H1 (cell line): ENCODE data around the gene IFNGR1. TPM values are rescaled to one million over a fixed set of nuclear protein-coding genes. Genes with fewer than 3 reads are reported as not detected.

Experiments used
- CEBPB ChIP-seq: IDR thresholded peaks from 2 replicates; pipeline ENCODE4 v1.6.1; 2012; ENCODE audit warnings: low read depth, low read length
- CTCF ChIP-seq, 3 experiments: IDR thresholded peaks; 1 replicate in 2 of 3; 2 replicates in 1 of 3; pipeline versions ENCODE4 v1.5.1 to v1.6.1; 2011; ENCODE audit warnings: low read length in 3 of 3, mild to moderate bottlenecking in 3 of 3, inconsistent platforms in 2 of 3, low read depth in 1 of 3, moderate library complexity in 1 of 3; ENCODE audit not compliant: insufficient read depth in 1 of 3; ENCODE audit errors: control extremely low read depth in 1 of 3
- KDM1A ChIP-seq: fragments of 200-600, 300-600 bp; sonication (generic); IDR thresholded peaks from 2 replicates; pipeline ENCODE4 v1.7.1; 2016; ENCODE audit warnings: mild to moderate bottlenecking, low read length, borderline replicate concordance
- TBP ChIP-seq: IDR thresholded peaks from 2 replicates; pipeline ENCODE4 v1.6.1; 2011; ENCODE audit warnings: low read depth, low read length, improper control_type of control experiment
- TCF12 ChIP-seq: IDR thresholded peaks from 2 replicates; pipeline ENCODE4 v1.6.1; 2011; ENCODE audit warnings: low read depth, mild to moderate bottlenecking, low read length
- ZNF274 ChIP-seq: IDR thresholded peaks from 2 replicates; pipeline ENCODE4 v1.7.0; 2012; ENCODE audit warnings: low read length, borderline replicate concordance; ENCODE audit errors: extremely low read depth
- polyA plus RNA-seq, 7 experiments: library from polyadenylated mRNA; depleted of rRNA in 3 of 7; stranded (reverse) in 5 of 7; unstranded in 2 of 7; fragments of >200 nt in 5 of 7; fragments of 200-250 nt in 2 of 7; gene quantifications; 1 replicate in 5 of 7; 2 replicates in 1 of 7; 4 replicates in 1 of 7; pipeline versions ENCODE4 v1.2.1 to v1.2.3, GENCODE V29; 2011 to 2013; ENCODE audit warnings: missing spikeins in 2 of 7, mixed read lengths in 2 of 7
- total RNA-seq: library from RNA; stranded (reverse); fragmentation: NEBNext Ultra II Directional; extraction: Animal tissue kit (Norgen Biotek cat#: 25700); gene quantifications from 2 replicates; pipeline ENCODE4 v1.2.1, GENCODE V29; 2021
- TF ChIP-seq, protein P1 (sequence below): fragments of 300-600 bp; sonication (generic); IDR thresholded peaks from 2 replicates; pipeline ENCODE4 v1.7.1; 2012; ENCODE audit warnings: low read length, moderate library complexity, mild to moderate bottlenecking, inconsistent platforms; ENCODE audit not compliant: insufficient replicate concordance
- TF ChIP-seq, protein P2 (sequence below): IDR thresholded peaks from 2 replicates; pipeline ENCODE4 v1.6.1; 2011; ENCODE audit warnings: low read depth, mild to moderate bottlenecking, low read length; ENCODE audit not compliant: insufficient read depth

The IFNGR1 gene
- total and polyA plus RNA-seq, 2 of the 8 experiments (the other 6 are each of a cell fraction or from before 2014, with no cell fraction given): 9.7 to 20.9 TPM

DNA sequence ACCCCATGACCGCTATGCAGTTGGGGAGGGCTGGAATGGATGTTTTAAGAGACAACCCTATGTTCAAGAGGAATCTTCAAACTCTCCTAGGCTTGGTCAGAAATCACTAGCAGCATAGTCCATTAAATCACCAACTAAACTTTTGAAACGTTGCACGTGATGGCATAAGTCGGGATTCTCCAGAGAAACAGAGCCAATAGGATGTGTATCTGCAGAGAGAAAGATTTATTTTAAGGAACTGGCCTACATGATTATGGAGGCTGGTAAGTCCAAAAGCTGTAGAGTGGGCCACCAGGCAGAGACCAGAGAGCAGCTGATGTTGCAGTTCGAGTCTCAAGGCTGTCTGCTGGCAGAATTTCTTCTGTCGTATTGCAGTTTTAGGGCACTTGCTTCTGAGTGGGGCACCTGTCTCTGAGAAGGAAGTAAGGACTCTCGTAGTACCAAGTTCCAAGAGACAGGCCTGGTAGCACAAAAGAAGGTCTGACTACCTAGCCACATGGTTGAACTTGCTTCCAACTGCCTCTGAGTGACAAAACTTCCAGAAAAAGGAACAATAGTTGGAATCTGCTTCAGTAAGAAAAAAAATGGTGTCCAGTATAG, 11.9 kb upstream of the IFNGR1 start (continued):
- TF ChIP-seq, protein P1, sequence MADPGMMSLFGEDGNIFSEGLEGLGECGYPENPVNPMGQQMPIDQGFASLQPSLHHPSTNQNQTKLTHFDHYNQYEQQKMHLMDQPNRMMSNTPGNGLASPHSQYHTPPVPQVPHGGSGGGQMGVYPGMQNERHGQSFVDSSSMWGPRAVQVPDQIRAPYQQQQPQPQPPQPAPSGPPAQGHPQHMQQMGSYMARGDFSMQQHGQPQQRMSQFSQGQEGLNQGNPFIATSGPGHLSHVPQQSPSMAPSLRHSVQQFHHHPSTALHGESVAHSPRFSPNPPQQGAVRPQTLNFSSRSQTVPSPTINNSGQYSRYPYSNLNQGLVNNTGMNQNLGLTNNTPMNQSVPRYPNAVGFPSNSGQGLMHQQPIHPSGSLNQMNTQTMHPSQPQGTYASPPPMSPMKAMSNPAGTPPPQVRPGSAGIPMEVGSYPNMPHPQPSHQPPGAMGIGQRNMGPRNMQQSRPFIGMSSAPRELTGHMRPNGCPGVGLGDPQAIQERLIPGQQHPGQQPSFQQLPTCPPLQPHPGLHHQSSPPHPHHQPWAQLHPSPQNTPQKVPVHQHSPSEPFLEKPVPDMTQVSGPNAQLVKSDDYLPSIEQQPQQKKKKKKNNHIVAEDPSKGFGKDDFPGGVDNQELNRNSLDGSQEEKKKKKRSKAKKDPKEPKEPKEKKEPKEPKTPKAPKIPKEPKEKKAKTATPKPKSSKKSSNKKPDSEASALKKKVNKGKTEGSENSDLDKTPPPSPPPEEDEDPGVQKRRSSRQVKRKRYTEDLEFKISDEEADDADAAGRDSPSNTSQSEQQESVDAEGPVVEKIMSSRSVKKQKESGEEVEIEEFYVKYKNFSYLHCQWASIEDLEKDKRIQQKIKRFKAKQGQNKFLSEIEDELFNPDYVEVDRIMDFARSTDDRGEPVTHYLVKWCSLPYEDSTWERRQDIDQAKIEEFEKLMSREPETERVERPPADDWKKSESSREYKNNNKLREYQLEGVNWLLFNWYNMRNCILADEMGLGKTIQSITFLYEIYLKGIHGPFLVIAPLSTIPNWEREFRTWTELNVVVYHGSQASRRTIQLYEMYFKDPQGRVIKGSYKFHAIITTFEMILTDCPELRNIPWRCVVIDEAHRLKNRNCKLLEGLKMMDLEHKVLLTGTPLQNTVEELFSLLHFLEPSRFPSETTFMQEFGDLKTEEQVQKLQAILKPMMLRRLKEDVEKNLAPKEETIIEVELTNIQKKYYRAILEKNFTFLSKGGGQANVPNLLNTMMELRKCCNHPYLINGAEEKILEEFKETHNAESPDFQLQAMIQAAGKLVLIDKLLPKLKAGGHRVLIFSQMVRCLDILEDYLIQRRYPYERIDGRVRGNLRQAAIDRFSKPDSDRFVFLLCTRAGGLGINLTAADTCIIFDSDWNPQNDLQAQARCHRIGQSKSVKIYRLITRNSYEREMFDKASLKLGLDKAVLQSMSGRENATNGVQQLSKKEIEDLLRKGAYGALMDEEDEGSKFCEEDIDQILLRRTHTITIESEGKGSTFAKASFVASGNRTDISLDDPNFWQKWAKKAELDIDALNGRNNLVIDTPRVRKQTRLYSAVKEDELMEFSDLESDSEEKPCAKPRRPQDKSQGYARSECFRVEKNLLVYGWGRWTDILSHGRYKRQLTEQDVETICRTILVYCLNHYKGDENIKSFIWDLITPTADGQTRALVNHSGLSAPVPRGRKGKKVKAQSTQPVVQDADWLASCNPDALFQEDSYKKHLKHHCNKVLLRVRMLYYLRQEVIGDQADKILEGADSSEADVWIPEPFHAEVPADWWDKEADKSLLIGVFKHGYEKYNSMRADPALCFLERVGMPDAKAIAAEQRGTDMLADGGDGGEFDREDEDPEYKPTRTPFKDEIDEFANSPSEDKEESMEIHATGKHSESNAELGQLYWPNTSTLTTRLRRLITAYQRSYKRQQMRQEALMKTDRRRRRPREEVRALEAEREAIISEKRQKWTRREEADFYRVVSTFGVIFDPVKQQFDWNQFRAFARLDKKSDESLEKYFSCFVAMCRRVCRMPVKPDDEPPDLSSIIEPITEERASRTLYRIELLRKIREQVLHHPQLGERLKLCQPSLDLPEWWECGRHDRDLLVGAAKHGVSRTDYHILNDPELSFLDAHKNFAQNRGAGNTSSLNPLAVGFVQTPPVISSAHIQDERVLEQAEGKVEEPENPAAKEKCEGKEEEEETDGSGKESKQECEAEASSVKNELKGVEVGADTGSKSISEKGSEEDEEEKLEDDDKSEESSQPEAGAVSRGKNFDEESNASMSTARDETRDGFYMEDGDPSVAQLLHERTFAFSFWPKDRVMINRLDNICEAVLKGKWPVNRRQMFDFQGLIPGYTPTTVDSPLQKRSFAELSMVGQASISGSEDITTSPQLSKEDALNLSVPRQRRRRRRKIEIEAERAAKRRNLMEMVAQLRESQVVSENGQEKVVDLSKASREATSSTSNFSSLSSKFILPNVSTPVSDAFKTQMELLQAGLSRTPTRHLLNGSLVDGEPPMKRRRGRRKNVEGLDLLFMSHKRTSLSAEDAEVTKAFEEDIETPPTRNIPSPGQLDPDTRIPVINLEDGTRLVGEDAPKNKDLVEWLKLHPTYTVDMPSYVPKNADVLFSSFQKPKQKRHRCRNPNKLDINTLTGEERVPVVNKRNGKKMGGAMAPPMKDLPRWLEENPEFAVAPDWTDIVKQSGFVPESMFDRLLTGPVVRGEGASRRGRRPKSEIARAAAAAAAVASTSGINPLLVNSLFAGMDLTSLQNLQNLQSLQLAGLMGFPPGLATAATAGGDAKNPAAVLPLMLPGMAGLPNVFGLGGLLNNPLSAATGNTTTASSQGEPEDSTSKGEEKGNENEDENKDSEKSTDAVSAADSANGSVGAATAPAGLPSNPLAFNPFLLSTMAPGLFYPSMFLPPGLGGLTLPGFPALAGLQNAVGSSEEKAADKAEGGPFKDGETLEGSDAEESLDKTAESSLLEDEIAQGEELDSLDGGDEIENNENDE: no peak
- no peak for TF ChIP-seq KDM1A
- TF ChIP-seq TBP: no peak
- no peak for TF ChIP-seq TCF12
- TF ChIP-seq, protein P2, sequence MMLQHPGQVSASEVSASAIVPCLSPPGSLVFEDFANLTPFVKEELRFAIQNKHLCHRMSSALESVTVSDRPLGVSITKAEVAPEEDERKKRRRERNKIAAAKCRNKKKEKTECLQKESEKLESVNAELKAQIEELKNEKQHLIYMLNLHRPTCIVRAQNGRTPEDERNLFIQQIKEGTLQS: no peak
- TF ChIP-seq CEBPB: no peak
- no peak for TF ChIP-seq CTCF (IDR thresholded peaks at IDR 0.05; ENCODE audit: control extremely low read depth in 1 of 3, insufficient read depth in 1 of 3, low read depth in 1 of 3, low read length in 3 of 3)
- no peak for TF ChIP-seq ZNF274
